Glutamatergic neuron (in vitro differentiated cells): Measurements from ENCODE around the gene PRKCA. TPM values are rescaled to one million over a fixed set of nuclear protein-coding genes. Genes with fewer than 3 reads are reported as not detected.
"Not testable (repeated sequence)": the region's sequence is repeated elsewhere in the genome, so short reads cannot be mapped to it uniquely, and the experiment has no call there.

Experiments used
- DNase-seq: peaks from one replicate; pipeline ENCODE4 v3.0.0; 2022
- H3K27ac Mint-ChIP-seq: one replicate; pipeline ENCODE4 v1.8.0; 2020; ENCODE audit warnings: mild to moderate bottlenecking, mixed read lengths, inconsistent platforms; ENCODE audit not compliant: unreplicated experiment
- H3K27me3 Mint-ChIP-seq: one replicate; pipeline ENCODE4 v1.8.0; 2020; ENCODE audit warnings: mild to moderate bottlenecking, moderate library complexity, mixed read lengths, inconsistent platforms; ENCODE audit not compliant: unreplicated experiment
- H3K36me3 Mint-ChIP-seq: one replicate; pipeline ENCODE4 v1.8.0; 2020; ENCODE audit warnings: mild to moderate bottlenecking, mixed read lengths, inconsistent platforms; ENCODE audit not compliant: unreplicated experiment
- H3K4me1 Mint-ChIP-seq: one replicate; pipeline ENCODE4 v1.8.0; 2020; ENCODE audit warnings: mild to moderate bottlenecking, low read depth, mixed read lengths, inconsistent platforms; ENCODE audit not compliant: unreplicated experiment
- H3K4me3 Mint-ChIP-seq: one replicate; pipeline ENCODE4 v1.8.0; 2020; ENCODE audit warnings: mild to moderate bottlenecking, mixed read lengths, inconsistent platforms; ENCODE audit not compliant: unreplicated experiment
- H3K9me3 Mint-ChIP-seq: one replicate; pipeline ENCODE4 v1.8.0; 2020; ENCODE audit warnings: mild to moderate bottlenecking, moderate library complexity, mixed read lengths, inconsistent platforms; ENCODE audit not compliant: unreplicated experiment
- total RNA-seq: library from RNA; stranded (reverse); fragmentation: NEBNext Ultra II Directional; extraction: Animal tissue kit (Norgen Biotek cat#: 25700); gene quantifications from one replicate; pipeline ENCODE4 v1.2.1, GENCODE V29; 2021; ENCODE audit not compliant: unreplicated experiment
- TF ChIP-seq, protein P1 (sequence below): fragments of 200-600 bp; sonication (generic); IDR thresholded peaks from one replicate; pipeline ENCODE4 v1.5.0; 2021; ENCODE audit not compliant: partially characterized antibody, unreplicated experiment

Gene PRKCA
- total RNA-seq, 1 donor from 2014 or later: 2.2 TPM

DNA sequence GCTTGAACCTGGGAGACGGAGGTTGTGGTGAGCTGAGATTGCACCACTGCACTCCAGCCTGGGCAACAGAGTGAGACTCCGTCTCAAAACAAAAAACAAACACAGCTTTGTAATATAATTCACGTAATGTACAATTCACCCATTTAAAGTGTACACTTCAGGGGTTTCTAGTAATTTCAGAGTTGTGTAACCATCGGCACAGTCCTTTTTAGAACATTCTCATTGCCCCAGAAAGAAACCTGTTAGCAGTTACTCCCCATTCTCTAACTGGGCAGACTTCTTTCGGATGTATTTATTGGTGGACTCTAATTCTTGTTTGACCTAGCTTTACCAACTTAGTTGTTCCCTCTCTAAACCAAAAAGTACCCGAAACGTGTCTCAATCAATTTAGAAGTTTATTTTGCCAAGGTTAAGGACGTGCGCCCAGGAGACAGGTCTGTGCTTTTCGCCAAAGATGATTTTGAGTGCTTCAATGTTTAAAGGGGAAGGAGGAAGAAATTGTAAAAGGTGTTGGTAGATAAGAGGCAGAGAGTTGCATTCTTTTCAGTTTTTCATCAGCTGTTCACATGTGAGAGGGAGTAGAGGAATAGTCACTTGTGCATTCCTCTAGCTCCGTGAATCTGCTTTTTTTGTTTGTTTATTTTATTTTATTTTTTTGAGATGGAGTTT lies 175.3 kb downstream of the PRKCA start:
- no peak overlapping the region for H3K4me3 Mint-ChIP-seq
- no peaks in the 10 kb centered on the region for H3K36me3 Mint-ChIP-seq
- H3K27ac Mint-ChIP-seq: no peak overlapping the region
- H3K27me3 Mint-ChIP-seq: no peaks in the 10 kb centered on the region
- TF ChIP-seq, protein P1, sequence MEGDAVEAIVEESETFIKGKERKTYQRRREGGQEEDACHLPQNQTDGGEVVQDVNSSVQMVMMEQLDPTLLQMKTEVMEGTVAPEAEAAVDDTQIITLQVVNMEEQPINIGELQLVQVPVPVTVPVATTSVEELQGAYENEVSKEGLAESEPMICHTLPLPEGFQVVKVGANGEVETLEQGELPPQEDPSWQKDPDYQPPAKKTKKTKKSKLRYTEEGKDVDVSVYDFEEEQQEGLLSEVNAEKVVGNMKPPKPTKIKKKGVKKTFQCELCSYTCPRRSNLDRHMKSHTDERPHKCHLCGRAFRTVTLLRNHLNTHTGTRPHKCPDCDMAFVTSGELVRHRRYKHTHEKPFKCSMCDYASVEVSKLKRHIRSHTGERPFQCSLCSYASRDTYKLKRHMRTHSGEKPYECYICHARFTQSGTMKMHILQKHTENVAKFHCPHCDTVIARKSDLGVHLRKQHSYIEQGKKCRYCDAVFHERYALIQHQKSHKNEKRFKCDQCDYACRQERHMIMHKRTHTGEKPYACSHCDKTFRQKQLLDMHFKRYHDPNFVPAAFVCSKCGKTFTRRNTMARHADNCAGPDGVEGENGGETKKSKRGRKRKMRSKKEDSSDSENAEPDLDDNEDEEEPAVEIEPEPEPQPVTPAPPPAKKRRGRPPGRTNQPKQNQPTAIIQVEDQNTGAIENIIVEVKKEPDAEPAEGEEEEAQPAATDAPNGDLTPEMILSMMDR: no peak
- H3K9me3 Mint-ChIP-seq: peaks cover 2% of the 10 kb centered on the region
- H3K4me1 Mint-ChIP-seq: no peaks in the 10 kb centered on the region
- DNase-seq: no peak

DNA sequence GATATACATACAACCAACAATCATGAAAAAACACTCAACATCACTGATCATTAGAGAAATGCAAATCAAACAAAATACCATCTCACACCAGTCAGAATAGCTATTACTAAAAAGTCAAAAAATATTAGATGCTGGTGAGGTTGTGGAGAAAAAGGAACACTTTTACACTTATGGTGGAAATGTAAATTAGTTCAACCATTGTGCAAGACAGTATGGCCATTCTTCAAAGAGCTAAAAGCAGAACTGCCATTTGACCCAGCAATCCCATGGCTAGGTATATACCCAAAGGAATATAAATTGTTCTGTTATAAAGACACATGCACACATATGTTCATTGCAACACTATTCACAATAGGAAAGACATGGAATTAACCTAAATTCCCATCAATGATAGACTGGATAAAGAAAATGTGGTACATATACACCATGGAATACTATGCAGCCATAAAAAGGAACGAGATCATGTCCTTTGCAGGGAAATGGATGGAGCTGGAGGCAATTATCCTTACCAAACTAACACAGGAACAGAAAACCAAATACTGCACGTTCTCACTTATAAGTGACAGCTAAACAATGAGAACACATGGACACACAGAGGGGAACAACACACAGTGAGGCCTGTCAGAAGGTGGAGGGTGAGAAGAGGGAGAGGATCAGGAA lies 176.9 kb downstream of the PRKCA start:
- not testable (repeated sequence) for H3K4me1 Mint-ChIP-seq, H3K36me3 Mint-ChIP-seq, H3K27ac Mint-ChIP-seq, H3K27me3 Mint-ChIP-seq, DNase-seq, H3K4me3 Mint-ChIP-seq, H3K9me3 Mint-ChIP-seq

DNA sequence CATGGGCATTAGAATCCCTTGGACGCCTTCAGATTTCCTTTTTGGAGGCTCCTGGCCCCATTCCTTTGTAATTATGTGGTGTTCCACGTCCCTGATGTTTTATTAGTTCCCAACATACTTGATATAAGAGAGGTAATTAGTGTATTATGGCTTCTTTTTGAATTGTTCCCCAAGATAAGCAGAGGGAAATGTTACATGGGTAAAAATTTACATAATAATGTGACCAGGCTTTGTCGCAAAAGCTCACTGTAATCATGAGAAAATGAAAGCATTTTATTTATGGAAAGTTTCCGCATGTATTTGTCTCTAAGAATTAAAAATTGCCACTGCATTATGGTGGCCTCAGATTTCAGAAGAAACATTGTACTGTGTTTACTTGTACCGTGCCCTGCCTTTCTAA lies 177.8 kb downstream of the PRKCA start:
- H3K27me3 Mint-ChIP-seq: no peaks in the 10 kb centered on the region
- no peaks in the 10 kb centered on the region for H3K36me3 Mint-ChIP-seq
- H3K27ac Mint-ChIP-seq: no peak overlapping the region
- no peak overlapping the region for H3K4me3 Mint-ChIP-seq
- peaks cover 1% of the 10 kb centered on the region for H3K4me1 Mint-ChIP-seq
- H3K9me3 Mint-ChIP-seq: peaks cover 2% of the 10 kb centered on the region
- DNase-seq: no peak
- TF ChIP-seq, protein P1: no peak

- H3K36me3 Mint-ChIP-seq: no peaks in the 10 kb centered on the region
- H3K4me1 Mint-ChIP-seq: peaks cover 1% of the 10 kb centered on the region
- no peaks in the 10 kb centered on the region for H3K27me3 Mint-ChIP-seq
- peaks cover 2% of the 10 kb centered on the region for H3K9me3 Mint-ChIP-seq
- H3K4me3 Mint-ChIP-seq: no peak overlapping the region
- DNase-seq: no peak
- TF ChIP-seq, protein P1: no peak
- H3K27ac Mint-ChIP-seq: no peak overlapping the region
These were observed 178.4 kb downstream of the PRKCA start for GRCh38 chr17:66480802-66481201.

DNA sequence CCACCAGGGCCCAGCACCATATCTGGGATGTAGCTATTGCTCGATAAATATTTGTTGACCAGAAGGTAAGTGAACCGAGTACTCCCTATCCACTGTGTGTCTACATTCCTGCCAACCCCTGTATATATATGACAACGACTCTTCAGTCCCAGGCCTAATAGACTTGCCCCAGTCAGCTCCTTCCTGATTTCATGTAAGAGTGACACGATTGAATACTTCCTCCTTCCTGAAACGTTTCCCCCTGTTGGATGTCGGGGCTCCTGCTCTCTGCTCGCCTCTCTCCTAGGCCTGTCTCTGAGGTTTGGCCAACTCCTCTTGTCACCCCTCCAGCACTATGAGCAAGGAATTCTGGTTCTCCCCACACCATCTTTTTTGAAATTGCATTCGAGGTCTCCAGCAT lies 178.9 kb downstream of the PRKCA start:
- H3K4me3 Mint-ChIP-seq: no peak overlapping the region
- H3K9me3 Mint-ChIP-seq: peaks cover 2% of the 10 kb centered on the region
- H3K27ac Mint-ChIP-seq: no peak overlapping the region
- H3K27me3 Mint-ChIP-seq: no peaks in the 10 kb centered on the region
- TF ChIP-seq, protein P1: no peak
- no peak for DNase-seq
- no peaks in the 10 kb centered on the region for H3K36me3 Mint-ChIP-seq
- peaks cover 1% of the 10 kb centered on the region for H3K4me1 Mint-ChIP-seq
